GM19240 (cell line): ENCODE measurements around the gene KRTAP5-1.
"Not testable (repeated sequence)": the region's sequence is repeated elsewhere in the genome, so short reads cannot be mapped to it uniquely, and the experiment has no call there.

ENCODE experiments used
- DNase-seq: peaks from one replicate; pipeline ENCODE4 v3.0.0; 2011; ENCODE audit warnings: low spot score; ENCODE audit not compliant: insufficient read length

Gene KRTAP5-1

DNA sequence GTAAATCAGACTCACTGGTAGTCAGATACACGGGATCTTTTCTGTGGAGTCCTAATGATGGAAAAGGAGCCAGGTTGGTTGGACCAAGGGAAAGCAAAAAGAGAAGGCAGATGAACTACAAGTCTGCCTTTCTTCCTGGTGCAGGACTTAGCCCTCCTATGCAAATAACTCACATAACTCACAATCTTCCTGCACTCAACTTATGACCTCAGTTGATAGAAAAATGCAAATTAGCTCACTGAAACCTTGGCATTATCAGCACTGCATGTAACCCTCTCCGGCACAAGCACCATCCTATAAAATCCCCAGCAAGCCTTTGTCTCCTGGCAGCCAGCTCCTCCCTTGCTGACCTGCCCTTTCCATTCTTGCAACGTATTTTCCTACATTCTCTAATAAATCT is 16.6 kb upstream of the KRTAP5-1 start:
- not testable (repeated sequence) for DNase-seq

DNA sequence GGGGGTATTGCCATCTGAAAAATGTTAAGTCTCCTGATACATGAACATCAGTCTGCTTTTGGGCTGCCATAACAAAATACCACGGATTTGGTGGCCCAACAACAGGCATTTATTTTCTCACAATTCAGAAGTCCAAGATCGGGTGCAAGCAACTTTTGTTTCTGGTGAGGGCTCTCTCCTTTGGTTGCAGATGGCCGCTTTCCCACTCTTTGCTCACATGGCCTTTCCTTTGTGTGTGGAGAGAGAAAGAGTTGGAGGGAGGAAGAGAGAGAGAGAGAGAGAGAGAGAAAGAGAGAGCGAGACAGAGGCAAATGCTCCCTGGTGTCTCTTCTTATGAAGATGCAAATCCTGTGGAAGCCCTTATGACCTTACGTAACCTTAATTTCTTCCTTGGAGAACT is 15.5 kb upstream of the KRTAP5-1 start:
- DNase-seq, result no peak

- DNase-seq, result no peak
Measured at GRCh38 chr11:1598816-1599215, 13.7 kb upstream of the KRTAP5-1 start.

DNA sequence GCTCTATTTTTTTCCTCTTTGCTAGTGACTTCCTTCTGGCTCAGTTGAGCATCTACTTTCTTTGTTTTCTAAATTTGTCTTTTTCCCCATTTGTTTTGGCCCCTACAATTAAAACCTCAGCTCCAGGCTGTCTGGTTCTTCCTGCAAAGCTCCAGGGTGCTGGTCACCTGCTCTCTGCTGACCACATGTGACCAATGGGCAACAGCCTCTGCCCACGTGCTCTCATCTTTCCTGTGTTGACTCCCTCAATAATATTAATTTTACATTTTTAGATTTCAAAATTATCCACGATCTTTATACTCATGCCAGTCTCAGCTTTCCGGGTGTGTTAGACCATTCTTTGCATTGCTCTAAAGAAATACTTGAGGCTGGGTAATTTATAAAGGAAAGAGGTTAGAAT is 13.3 kb upstream of the KRTAP5-1 start:
- not testable (repeated sequence) for DNase-seq

- DNase-seq, result no peak
Measured at GRCh38 chr11:1597994-1598380, 12.9 kb upstream of the KRTAP5-1 start, which contains the start of gene KRTAP5-2. TSS of gene KRTAP5-2 (minus strand) at chr11:1598294. CDS start at chr11:1598250, 44 bp downstream.

GRCh38 chr11:1597331-1597993 is 12.4 kb upstream of the KRTAP5-1 start:
- no peak for DNase-seq

- not testable (repeated sequence) for DNase-seq
Measured at GRCh38 chr11:1596576-1597121, 11.6 kb upstream of the KRTAP5-1 start.

GRCh38 chr11:1595994-1596575 is 11.0 kb upstream of the KRTAP5-1 start:
- not testable (repeated sequence) for DNase-seq

- DNase-seq, result no peak
Measured at GRCh38 chr11:1592628-1593027, 7.5 kb upstream of the KRTAP5-1 start.

DNA sequence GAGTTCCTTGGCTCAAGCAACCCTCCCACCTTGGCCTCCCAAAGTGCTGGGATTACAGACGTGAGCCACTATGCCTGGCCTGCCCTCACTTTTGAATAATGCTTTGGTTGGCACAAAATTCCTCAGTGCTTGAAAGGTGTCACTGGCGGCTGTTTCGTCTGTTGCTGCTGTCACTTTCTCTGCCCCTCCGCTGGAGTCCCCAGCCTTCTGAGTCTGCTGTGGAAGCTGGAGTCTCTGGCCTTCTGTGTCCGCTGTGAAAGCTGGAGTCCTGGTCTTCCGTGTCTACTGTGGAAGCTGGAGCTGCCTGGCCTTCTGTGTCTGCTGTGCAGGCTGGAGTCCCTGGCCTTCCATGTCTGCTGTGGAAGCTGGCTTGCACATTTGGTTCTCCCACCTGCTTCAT is 4.9 kb upstream of the KRTAP5-1 start:
- no peak for DNase-seq

- DNase-seq, result not testable (repeated sequence)
Measured at GRCh38 chr11:1589191-1589963, 4.3 kb upstream of the KRTAP5-1 start.

- no peak for DNase-seq
Measured at GRCh38 chr11:1586699-1587098, 1.6 kb upstream of the KRTAP5-1 start.

DNA sequence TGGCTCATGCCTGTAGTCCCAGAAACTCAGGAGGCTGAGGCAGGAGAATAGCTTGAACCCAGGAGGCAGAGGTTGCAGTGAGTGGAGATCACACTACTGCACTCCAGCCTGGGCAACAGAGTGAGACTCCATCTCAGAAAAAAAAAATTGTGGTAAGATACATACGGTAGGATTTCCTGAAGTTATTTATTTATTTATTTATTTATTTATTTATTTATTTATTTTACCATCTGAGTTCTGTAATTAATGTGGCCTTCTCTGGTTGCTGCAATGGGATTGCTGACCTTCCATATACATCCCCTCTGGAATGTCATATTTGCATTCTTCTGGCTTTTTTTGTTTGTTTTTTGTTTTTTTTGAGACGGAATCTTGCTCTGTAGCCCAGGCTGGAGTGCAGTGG is 2.2 kb downstream of the KRTAP5-1 start:
- DNase-seq, result not testable (repeated sequence)

- no peak for DNase-seq
Measured at GRCh38 chr11:1581976-1582375, 3.1 kb downstream of the KRTAP5-1 start.

DNA sequence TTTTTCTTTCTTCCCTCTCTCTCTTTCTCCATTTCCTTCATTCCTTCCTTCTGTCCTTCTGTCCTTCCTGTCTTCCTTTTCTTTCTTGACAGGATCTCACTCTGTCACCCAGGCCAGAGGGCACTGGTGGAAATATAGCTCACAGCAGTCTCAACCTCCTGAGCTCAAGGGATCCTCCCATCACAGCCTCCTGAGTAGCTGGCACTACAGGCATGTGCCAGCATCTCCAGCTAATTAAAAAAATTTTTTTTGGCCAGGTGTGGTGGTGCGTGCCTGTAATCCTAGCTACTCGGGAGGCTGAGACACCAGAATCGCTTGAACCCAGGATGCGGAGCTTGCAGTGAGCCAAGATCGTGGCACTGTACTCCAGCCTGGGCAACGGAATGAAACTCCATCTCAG is 8.3 kb downstream of the KRTAP5-1 start:
- DNase-seq, result no peak

GRCh38 chr11:1575756-1576155 is 9.3 kb downstream of the KRTAP5-1 start:
- DNase-seq, result not testable (repeated sequence)

- no peak for DNase-seq
Measured at GRCh38 chr11:1574933-1575242, 10.2 kb downstream of the KRTAP5-1 start.

DNA sequence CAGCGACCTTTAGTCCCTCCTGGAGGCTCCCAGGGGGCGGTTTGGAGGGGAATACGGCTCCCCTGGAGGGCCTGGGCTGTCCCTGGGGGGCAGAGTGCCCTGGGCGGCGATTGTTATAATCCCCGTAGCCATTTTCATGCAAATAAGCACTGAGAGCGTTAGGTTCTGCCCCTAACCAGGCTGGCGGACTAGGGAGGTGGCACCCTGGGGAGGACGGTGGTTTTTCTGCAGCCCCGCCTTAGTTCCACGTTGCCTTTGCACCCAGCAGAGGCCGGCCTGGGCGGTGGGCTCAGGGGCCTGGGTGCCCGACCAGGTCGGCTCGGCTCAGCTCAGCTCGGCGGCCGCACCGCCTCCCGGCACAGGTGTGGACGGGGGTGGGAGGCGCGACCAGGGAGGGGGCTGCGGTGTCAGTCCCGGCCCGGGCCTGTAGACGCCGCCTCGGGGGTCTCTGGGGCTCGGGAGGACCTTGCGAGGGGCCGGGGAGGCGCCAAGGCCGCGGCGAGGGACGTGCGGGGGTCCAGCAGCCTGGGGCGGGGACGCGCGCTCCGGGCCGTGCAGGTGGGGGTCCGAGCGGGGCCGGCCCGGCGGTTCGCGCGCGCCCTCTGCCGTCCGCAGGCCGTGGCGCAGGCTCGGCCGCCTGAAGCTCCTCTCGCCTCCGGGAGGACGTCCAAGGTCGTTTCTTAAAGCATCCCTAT is 10.7 kb downstream of the KRTAP5-1 start:
- DNase-seq, result peak; percentile 62

DNA sequence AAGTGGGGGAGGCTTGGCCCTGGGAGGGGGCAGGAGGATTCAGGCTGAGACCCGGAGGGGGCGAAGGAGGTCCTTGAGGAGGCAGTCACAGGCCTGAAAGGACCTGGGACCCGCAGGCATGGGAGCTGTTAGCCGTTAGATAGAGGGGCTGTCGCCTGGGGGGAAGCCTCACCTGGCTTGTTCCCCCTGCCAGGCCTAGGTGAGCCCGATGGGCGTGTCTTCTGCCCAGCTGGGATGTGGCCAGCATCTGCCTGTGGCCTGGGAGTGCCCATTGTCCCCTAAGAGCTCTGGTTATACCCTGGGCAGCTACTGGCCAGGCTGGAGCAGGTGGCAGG is 11.2 kb downstream of the KRTAP5-1 start:
- no peak for DNase-seq

- no peak for DNase-seq
Measured at GRCh38 chr11:1573077-1573902, 11.8 kb downstream of the KRTAP5-1 start.
